Hematopoietic multipotent progenitor cell treated with erythropoietin and hydrocortisone succinate and interleukin-3 and kit ligand, for 17 days (in vitro differentiated cells): Measurements from ENCODE around the gene SERPINB6.
"Not testable (repeated sequence)": the region's sequence is repeated elsewhere in the genome, so short reads cannot be mapped to it uniquely, and the experiment has no call there.

ENCODE experiments used
- DNase-seq: peaks from one replicate; pipeline ENCODE4 v3.0.0-alpha.2; 2015; ENCODE audit warnings: low spot score

The SERPINB6 gene

DNA sequence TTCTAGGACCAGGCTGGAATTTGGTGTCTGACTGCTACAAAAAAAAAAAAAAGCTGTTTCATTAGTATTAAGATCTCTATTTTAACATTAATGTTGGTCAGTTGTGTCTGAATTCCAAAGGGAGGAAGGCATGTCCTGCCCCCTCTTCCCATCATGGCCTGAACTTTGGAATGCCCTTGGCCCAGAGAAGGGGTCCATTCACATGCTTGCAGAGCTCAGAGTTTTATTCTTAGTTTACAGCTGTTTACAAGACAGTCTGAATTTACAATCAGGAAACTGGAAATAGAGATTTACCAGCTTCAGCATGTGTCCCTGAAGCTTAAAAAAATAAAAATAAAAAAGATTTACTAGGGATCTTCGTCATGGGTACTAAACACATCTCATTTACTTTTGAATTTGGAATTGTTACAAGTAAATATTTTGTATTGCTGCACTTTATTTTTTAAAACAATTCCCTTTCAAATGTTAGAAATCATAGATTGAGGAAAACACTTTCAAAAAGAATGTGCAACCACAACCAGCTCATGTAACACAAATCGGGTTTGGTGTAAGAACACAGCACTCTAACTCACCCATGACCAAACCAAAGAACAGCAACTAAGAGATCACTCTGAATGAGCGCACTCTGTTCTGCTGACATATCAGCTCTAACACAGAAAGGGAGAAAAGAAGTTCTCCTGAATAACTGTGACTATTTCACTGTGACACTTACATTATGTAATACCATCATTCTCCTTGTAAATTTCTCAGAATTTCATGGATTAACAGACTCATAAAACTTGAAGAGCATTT is 6.6 kb upstream of the SERPINB6 start:
- no peak for DNase-seq

DNA sequence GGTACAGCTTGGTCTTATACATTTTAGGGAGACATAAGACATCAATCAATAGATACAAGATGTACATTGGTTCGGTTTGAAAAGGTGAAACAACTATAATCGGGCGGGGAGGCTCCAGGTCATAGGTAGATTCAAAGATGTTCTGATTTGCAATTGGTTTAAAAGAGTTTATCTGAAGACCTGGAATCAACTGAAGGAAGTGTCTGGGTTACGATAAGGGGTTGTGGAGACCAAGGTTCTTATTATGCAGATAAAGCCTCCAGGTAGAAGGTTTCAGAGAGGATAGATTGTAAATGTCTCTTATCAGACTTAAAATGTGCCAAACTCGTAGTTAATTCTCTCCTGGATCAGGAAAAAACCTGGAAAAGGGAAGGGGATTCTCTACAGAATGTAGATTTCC is 5.9 kb upstream of the SERPINB6 start:
- DNase-seq, result no peak

DNA sequence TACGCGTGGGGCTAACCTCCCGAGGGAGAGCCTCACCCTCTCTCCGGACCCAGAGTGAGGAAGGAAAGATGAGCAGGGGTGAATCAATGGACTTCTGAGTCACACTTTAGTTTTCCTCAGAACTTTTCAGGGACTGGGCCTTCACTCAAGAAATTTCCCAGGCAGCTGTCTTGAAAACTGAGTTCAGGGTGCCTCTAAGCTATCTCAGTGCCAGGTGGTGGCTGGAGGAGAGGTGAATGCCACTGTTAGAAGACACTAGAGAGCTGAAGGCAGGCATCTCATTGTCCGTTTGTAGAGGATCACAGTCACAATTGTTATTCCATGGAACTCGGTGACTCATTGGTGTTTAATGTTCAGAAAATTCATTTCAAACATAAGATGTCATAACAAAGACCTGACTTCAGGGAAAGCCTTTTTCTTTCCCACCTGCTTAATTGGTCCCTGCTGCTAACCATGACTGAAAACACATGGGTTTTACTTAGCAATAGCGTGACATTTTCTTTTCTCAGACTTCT is 5.3 kb upstream of the SERPINB6 start:
- DNase-seq, result no peak

DNA sequence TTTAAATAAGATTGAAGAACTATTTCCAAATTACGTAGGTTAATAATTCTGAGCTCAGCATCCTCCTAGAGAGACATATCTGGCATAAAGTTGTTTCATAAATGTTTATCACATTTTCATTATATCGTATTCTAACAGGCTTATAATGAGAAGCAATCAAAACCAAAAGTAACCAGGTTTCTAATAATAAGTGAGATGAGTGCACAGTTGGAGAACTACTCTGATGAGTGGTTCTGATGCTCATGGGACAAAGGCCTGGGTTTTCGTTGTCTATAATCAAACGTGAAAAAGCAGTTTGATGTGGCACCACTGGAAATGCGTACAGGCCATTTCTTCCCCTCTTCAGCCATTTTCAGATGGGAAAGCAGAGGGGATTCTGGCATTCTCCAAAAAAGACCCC is 4.7 kb upstream of the SERPINB6 start:
- DNase-seq, result no peak

DNA sequence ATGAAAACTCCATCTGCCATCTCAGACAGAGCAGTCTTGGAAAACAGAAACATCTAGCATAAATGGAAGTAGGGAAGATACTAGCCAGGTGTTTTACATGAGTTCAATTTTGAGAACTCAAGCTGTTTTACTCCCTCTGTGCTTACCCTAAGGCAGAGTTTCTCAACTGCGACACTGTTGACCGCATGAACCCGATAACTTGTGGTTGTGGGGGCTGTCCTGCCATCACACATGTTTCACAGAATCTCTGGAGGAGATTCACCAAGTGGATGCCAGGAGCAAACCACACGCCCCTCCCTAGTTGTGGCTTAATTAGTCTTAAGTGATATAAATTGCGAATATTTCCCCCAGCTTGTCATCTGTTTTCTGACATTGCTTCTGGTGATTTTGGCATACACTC is 2.3 kb upstream of the SERPINB6 start:
- no peak for DNase-seq

DNA sequence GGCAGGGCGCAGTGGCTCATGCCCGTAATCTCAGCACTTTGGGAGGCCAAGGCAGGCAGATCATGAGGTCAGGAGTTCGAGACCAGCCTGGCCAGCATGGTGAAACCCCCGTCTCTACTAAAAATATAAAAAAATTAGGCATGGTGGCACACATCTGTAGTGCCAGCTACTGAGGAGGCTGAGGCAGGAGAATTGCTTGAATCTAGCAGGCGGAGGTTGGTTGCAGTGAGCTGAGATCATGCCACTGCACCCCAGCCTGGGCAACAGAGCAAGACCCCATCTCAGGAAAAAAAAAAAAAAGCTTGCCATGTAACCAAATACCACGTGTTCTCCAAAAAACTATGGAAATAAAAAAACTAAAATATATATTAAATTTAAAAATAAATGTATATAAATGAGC is 1.8 kb upstream of the SERPINB6 start:
- DNase-seq, result not testable (repeated sequence)

DNA sequence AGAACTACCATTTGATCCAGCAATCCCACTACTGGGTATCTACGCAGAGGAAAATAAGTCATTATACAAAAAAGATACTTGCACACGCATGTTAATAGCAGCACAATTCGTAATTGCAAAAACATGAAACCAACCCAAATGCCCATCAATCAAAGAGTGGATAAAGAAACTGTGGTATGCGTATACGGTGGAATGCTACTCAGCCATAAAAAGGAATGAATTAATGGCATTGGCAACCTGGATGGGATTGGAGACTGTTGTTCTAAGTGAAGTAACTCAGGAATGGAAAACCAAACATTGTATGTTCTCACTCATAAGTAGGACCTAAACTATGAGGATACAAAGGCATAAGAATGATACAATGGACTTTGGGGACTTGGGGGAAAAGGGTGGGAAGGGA is 1.3 kb upstream of the SERPINB6 start:
- DNase-seq, result not testable (repeated sequence)

DNA sequence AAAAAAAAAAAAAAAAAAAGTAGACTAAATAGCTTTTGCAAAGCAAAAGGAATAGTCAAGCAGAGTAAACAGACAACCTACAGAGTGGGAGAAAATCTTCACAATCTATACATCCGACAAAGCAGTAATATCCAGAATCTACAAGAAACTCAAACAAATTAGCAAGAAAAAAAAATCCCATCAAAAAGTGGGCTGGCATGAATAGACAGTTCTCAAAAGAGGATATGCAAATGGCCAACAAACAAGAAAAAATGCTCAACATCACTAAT is 786 bp upstream of the SERPINB6 start:
- DNase-seq, result not testable (repeated sequence)

DNA sequence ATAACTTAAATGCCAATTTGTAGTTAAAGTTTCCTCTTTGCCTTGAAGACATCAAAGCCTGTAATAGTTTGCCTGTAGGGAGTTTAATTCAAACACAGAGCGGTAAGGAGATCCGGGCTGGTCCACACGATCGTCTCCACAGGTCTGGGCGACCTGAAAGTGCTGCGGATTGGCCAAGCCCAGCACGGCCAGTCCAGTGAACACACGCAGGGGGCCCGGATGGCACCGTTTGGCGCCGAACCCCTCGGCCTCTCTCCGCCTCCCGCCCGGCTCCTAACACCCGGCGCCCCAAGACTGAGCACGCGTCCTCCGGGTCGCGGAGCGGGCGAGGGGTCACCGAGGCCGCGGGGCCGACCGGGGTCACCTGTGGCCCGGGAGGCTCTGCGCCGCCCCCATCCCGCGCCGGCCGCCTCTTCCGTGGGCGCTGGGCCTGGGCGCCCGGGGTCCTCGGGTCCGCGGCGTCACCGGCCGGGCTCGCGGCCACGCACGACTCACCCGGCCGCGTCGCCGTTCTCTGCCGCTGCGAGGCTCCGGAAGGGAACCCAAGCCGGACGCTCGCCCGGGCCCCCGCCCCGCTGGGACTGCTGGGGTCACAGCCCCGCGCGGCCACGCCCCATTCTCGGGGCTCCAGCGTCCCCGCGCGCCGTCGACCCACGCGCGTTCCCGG is 481 bp downstream of the SERPINB6 start:
- DNase-seq, result no peak

DNA sequence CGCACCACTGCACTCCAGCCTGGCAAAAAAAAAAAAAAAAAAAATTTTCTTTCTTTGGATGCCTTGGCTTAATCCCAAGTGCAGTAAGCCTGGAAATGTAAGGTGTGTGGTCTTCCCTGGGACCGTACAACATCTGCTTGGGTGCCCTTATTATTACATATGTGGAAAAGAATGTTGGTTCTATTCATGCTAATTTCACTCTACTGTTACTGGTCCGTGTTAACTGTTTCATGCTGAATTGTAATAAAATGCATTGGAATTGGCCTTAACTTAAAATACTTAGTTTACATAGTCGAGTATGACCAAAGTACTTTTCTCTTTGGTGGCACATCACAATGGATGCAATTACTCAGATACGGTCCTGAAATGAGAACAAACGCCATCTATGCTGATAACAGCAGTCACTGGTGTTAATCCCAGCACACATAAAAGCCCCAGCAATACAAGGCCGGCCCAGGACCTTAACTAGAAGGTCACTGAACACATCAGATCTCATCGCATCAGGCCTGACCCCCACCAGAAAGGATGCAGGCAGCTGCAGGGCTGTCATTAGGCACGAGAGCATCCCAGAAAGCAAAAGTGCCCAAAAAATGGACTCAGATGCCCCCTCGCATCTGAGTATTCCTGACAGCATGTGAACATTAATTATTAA is 1.2 kb downstream of the SERPINB6 start:
- no peak for DNase-seq

DNA sequence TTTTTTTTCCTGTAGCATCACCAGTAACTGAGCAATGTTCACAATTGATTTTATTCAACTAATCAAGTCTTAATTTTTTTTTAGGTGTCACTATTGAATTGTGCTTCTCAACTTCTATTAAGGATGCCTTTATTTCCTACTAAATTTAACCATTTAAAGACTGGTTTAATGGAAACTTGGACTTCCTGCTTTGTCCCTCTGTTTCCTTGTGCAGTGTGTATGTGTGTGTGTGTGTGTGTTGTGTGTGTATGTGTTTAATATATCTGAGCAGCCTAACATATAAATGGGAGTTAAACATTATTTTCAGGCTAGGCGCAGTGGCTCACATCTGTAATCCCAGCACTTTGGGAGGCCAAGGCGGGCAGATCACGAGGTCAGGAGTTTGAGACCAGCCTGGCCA is 1.8 kb downstream of the SERPINB6 start:
- no peak for DNase-seq

DNA sequence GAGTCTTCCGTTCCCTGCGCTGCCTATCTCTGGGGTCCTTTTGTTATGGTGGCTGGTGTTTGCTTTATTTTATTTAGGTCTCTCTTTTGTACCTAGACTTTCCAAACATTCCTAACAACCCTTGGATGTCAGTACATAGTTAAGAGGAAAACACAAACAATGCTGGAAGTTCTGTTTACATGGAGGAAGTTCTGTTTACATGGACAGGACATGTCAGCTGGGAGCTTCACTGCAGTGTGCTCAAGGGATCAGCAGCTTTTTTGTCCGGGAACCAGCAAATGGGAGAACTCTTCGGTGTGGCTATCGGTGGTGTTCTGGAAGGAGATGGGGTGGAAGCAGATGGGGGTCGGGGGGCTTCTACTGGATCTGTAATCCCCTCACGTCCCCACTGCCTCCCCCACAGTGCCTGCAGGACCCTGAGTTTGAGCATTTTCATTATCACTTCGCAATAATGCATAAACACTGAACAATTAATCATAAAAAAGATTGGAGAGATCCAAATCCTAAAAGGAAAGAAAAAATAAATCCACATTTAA is 2.7 kb downstream of the SERPINB6 start:
- DNase-seq, result no peak

DNA sequence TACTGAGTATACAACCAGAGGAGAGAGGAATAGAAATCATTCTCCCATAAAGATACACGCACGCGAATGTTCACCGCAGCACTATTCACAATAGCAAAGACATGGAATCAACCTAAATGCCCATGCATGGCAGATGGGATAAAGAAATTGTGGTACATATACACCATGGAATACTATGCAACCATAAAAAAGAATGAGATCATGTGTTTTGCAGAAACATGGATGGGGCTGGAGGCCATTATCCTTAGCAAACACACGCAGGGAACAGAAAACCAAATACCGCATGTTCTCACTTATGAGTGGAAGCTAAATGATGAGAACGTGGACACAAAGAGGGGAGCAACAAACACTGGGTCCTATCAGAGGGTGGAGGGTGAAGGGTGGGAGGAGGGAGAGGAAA is 3.4 kb downstream of the SERPINB6 start:
- no peak for DNase-seq

DNA sequence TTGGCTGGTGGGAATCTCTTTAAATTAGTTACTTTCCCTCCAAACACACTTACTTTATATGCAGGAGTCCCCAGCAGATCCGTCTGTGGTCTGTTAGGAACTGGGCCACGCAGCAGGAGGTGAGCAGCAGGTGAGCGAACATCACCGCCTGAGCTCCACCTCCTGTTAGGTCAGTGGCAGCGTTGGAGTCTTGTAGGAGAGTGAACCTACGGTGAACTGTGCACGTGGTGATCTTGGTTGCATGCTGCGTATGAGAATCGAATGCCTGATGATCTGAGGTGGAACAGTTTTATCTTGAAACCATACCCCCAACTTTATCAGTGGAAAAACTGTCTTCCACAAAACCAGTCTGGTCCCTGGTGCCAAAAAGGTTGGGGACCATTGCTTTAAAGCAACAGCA is 5.0 kb downstream of the SERPINB6 start:
- no peak for DNase-seq

DNA sequence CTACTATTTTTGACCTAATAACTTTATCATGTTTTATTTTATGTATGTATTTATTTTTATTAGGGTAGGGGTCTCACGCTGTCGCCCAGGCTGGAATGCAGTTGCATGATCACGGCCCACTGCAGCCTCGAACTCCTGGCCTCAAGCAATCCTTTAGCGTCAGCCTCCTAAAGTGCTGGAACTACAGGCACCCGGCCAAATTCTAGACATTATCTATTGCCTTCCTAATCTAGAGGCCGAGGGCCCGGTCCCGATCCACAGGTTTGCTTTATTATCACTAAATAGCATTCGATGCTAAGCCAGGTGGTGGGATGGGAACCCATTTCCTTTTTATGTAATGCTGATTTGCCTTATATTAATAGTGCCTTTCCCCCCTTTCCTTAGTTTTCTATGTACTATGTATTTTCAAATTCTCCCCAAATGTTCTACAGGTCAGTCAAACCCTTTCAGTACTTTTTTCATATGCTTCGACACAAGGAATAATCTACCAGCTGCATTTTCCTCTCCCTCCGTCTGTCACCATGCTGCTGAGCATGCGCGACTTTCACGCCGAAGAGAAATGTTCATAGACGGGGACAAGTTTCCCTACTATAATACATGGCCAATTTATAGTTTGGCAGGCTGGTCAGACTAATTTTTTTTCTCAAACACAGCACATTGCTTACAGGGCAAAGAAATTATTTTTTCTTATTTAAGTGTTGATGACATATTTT is 6.4 kb downstream of the SERPINB6 start:
- DNase-seq, result no peak

DNA sequence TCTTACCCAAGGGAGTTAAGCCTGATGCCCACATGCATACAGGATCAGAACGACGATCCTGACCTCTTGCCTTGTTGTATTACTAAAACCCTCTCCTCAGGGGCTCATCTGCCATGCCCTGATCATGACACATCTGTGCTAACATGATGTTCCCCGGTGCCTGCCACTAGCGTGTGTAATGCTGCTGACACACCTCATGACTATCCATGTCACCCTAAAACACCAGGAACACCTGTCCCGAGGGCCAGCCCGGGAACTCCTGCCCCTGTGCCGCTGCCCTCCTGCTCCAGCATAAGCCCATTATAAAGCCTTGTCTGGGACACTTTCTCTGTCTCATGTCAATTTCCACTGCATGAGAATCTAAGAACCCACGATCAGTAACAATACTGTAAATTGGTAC is 7.6 kb downstream of the SERPINB6 start:
- DNase-seq, result no peak

DNA sequence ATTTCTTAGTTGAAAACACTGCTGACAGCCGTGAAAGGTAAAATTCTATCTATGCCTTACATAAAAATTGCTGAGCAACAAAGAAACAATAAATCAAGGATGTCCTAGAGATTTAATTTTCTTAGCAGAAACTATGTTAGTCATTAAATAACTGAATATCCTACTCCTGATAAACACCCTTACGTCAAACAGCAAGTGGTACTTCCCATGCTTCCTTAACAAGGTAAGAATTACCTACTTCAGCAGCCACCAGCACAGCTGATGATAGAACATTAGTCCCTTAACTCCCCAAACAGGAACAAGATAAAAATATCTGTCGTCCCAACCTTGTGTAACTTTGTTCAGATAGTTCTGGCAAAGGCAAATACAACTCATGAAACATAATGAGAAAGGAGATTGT is 8.7 kb downstream of the SERPINB6 start:
- no peak for DNase-seq

DNA sequence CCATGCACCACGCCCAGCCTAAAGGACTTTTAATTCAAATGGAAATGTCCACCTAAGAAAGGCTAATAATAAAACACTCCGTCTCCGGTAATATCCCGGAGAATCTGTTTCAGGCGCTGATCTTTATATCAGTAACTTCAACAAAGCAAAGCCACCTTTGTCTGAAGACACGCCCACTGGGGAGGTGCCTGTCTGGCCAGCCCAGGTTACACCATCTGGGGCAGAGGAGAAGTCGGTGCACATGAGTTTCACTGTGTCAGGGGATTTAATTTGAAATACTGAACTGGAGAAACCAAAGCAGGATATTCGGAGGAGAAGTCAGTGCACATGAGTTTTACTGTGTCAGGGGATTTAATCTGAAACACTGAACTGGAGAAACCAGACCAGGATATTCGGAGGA is 9.4 kb downstream of the SERPINB6 start:
- no peak for DNase-seq

DNA sequence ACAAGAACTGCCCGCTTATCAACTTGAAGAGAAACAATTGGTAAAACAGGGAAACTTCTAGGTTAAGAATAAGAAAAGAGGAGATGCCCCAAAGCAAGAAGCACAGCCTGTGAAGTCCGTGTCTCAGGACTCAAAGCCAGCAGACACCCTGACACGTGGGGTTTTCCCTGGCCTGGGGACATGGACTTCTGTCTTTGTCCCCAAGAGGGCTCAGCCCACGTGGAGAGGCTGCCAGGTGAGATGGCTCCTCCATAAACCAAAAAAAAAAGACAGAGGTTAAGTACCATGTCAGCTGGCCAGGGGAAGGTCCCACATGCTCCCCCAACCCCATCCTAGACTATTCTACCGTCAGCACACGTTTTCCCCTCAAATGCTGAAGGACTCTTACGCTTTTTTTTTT is 9.9 kb downstream of the SERPINB6 start:
- DNase-seq, result no peak

DNA sequence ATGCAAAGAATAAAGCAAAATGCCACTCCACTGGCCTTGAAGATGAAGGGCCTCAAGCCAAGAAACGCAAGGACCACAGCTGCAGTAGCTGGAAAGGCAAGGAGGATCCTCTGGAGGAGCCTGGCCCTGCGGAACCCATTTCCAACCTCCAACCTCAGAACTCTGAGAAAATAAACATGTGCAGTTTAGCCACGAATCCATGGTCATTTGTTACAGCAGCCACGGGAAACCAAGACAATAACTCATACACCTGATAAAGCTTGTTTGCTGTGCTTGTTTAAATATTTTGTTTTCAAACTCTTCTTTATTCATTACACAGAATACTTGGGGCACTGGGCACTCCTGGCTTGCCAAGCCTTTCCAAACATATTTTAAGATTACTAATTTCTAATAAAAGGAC is 10.4 kb downstream of the SERPINB6 start:
- DNase-seq, result no peak

DNA sequence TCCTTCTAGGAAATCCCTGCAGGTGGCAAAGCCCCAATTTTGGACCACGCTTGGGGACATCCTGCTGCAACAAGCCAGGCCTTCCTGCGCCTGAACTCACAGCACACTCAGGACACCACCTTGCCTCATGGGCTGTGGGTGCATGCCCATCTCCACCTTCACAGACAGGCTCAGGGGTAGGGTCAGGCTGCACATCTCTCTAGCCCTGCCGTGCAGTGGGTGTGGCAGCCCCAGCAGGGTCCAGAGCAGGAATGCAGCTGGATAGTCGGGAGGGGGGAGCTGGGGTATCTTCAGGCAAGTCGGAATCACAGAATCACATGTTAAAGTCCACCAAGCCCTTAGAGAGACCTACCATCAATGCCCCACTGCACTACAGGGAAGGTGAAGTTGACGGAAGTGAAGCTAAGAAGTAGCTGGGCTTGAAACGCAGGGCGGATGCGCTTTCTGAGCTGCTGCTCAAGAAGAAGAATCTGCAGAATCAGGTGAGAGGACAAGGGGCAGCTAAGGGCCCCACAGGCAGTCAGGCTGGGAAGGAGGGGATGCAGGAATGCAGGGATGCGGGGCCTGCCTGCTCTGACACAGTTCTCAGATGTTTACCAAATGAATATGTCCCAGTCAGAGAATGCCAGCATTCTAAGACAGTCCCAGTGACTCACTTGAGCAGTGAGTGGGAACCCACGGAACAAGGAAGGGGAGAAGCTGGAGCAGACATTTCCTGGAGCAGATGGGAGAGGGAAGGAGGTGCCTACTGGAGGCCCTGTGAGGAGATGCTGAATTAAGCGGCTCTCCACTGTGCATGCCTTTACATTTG is 11.3 kb downstream of the SERPINB6 start:
- no peak for DNase-seq

DNA sequence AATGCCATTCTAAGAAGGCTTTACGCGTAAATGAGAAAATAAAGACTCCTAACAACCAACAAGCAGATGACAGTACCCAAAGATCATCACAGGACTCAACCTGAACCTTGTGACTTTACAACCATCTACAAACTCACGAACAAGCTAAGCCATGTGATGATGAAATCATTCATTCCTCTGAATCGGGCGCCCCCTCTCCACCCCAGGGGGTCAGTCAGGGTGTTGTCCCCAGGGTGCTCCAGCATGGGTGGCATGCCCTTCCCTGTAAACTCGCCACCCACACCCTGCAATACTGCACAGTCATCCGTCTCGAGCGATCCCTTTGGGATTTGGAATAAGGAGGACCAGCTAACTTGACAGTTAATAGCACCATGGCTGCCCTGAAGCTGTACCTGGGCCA is 12.6 kb downstream of the SERPINB6 start:
- DNase-seq, result no peak
